Measurements from ENCODE around the gene TSSK2.

- TF ChIP-seq POLR2AphosphoS5 (IDR thresholded peaks at IDR 0.05; ENCODE audit: low read depth, low read length), result no peak
- no peak for TF ChIP-seq FOXP2 (optimal IDR thresholded peaks at IDR 0.05; ENCODE audit: borderline replicate concordance, extremely low read depth, extremely low read length, insufficient read depth)
- no peak for TF ChIP-seq SIN3A (IDR thresholded peaks at IDR 0.05; ENCODE audit: borderline replicate concordance, insufficient read depth, low read length)
- no peak for TF ChIP-seq TAF1 (IDR thresholded peaks at IDR 0.05; ENCODE audit: borderline replicate concordance, insufficient read depth, low read length)
- no peak for TF ChIP-seq REST (IDR thresholded peaks at IDR 0.05; ENCODE audit: insufficient read depth in 1 of 2, low read depth in 2 of 2, low read length in 2 of 2)
These were observed 49.1 kb downstream of the TSSK2 start for GRCh38 chr22:19180234-19180633.
